Measurements from ENCODE around the gene N4BP2L2.

The N4BP2L2 gene

DNA sequence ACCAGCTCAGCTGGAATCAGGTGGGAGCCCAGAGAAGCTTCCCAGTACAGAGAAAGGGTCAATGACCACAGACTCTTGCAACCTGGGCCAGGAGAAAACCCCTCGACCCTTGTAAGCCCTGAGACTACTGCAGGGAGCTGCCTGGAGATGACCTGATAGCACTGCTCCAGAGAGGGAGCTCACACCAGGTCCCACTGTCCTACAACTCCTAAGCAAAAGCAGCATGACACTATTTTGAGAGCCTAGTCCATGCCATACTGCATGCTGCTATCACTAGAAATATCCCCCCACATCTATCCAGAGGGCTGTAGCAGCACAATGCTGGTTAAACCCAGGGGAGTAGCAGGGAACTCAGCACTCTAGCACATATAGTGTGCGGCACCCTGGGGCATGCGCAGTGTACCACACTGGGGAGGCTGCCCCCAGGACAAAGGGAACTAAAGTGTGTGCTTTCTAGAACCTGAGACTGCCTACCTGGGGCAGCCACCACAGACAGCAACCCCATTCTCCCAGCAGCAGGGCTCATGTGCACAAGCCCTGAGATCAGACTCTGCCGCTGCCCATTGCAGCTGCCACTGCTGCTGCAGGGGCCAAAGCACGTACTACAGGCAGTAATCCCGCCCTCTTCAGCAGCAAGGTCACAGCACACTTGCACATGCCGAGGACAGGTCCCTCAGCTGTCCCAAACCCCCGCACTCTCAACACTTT, 83.6 kb downstream of the N4BP2L2 start:
- DNase-seq (ENCODE audit: low read depth), result no peak
- no peak overlapping the region for H3K4me3 ChIP-seq (ENCODE audit: control insufficient read depth, low read depth, low read length)
- TF ChIP-seq, protein P1, sequence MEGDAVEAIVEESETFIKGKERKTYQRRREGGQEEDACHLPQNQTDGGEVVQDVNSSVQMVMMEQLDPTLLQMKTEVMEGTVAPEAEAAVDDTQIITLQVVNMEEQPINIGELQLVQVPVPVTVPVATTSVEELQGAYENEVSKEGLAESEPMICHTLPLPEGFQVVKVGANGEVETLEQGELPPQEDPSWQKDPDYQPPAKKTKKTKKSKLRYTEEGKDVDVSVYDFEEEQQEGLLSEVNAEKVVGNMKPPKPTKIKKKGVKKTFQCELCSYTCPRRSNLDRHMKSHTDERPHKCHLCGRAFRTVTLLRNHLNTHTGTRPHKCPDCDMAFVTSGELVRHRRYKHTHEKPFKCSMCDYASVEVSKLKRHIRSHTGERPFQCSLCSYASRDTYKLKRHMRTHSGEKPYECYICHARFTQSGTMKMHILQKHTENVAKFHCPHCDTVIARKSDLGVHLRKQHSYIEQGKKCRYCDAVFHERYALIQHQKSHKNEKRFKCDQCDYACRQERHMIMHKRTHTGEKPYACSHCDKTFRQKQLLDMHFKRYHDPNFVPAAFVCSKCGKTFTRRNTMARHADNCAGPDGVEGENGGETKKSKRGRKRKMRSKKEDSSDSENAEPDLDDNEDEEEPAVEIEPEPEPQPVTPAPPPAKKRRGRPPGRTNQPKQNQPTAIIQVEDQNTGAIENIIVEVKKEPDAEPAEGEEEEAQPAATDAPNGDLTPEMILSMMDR (conservative IDR thresholded peaks at IDR 0.05; ENCODE audit: control insufficient read depth, insufficient read depth, low read depth, low read length), result no peak

DNA sequence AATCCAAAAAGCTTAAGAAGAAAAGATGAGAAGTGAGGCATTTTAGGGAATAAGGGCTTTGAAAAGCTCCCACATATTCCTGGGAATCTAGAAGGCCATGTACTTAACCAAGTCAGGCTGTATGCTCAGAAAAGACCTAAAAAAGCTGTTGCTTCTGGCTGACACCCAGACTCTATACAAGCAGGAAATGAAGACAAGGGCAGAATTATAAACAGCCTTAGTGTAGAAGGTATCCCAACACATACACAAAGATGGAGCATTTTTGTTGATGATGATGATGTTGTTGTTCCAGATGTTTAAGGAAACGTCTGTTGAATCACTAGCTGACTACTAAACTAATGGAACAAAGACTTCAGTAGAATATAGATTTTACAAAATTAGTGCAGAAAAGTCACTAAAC, 84.6 kb downstream of the N4BP2L2 start:
- H3K4me3 ChIP-seq (ENCODE audit: control insufficient read depth, low read depth, low read length), result no peak overlapping the region
- DNase-seq (ENCODE audit: low read depth), result no peak
- TF ChIP-seq, protein P1 (conservative IDR thresholded peaks at IDR 0.05; ENCODE audit: control insufficient read depth, insufficient read depth, low read depth, low read length), result no peak

DNA sequence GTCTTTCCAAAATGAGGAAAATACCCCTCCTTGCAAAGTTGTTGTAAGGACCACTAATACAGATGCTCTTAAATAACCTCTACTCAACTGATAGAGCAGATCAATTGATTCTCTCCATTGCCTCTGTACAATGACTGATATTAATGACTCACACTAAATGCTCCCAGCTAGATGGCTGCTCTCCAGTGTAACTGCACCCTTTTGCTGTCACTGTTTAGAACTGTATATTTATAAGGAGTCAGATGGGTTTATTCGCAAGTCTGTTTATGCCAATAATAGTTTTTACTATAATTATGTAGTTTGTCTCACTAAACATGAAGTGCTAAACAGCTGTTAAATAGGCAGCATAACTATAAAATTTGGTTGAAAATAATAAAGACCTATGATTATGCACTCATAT, 89.6 kb downstream of the N4BP2L2 start:
- no peak for DNase-seq (ENCODE audit: low read depth)
- TF ChIP-seq, protein P1 (conservative IDR thresholded peaks at IDR 0.05; ENCODE audit: control insufficient read depth, insufficient read depth, low read depth, low read length), result no peak
- H3K4me3 ChIP-seq (ENCODE audit: control insufficient read depth, low read depth, low read length), result no peak overlapping the region

DNA sequence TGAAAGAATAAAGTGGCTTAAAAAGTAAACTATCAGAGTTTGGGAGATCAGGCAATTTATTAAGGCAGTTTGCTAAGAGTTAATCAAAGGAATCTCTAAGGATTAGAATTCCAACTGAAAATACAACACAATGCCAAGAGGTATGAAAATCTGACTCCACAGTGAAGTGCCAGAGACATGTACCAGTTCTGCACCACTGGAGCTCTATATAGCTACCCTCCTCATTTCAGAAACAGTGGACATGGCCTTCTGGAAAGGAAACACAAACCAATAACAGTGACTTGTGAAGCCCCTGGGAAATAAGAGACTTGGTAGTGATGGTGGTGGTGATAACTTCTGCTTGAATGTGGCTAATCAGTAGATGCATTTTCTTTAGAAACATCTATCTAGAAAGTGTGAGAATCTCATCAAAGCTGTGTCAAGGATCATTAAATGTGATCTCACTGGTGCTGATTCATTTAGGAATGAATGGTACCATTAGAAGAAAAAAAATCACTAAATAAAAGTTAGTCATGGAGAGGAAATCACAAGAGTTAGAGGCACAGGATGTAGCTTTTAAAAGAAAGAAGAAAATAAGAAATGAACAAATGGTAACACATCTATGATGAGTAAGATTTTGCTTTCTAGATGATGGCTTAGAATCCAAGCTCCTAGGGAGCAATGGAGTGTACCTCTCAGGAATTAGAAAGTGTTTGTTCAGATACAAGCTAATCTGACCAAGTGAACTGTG, 90.5 kb downstream of the N4BP2L2 start:
- no peak for DNase-seq (ENCODE audit: low read depth)
- TF ChIP-seq, protein P1 (conservative IDR thresholded peaks at IDR 0.05; ENCODE audit: control insufficient read depth, insufficient read depth, low read depth, low read length), result no peak
- no peak overlapping the region for H3K4me3 ChIP-seq (ENCODE audit: control insufficient read depth, low read depth, low read length)

DNA sequence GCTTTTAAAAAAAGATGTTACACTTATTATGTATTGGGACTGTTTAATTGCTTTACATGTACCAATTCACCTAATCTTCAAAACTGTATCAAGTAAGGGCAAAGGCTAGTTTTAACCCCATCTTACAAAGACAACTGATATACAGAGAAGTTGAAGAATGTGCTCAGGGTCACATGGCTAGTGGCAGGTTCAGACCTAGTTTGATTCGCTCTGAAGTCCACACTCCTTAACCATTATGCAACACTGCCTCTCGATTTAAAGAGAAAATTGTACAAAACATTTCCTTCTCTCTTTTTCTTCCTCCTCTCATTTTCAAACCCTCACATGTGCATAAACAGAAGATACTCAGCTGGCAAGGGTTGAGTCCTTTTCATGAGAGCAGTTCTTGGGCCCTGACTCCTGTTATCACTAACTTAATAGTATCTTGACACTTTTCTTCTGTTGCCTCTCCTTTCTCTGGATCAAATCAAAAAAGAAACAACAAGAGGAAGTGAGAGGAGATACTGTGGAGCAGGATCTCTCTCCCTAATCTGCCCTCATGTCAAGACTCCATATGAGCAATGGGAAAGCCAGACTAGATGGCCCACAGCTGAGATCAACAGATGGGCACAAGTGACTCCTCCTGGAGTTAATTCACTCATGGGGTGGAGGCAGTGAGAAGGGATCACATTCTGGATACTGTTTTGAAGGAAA, 91.7 kb downstream of the N4BP2L2 start:
- TF ChIP-seq, protein P1 (conservative IDR thresholded peaks at IDR 0.05; ENCODE audit: control insufficient read depth, insufficient read depth, low read depth, low read length), result no peak
- no peak for DNase-seq (ENCODE audit: low read depth)

DNA sequence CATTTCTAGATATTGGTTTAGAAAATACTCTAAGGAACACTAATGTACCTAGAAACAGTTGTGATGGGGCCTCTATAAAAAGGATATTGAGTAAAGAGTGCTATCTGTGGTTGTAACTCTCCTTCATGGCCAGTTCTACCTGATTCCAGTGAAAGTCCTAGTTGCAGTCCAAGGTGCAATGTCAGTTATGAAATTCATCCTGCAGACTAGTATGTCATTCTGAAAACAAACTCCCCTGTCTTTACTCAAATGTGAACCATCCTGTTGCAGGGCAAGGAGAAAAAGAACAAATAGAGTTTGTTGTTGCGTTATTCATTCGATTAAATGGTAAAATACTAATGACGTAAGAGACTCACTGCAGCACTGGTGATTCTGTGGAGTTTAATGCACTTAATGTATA, 92.4 kb downstream of the N4BP2L2 start:
- no peak for DNase-seq (ENCODE audit: low read depth)
- TF ChIP-seq, protein P1 (conservative IDR thresholded peaks at IDR 0.05; ENCODE audit: control insufficient read depth, insufficient read depth, low read depth, low read length), result no peak
- no peak overlapping the region for H3K4me3 ChIP-seq (ENCODE audit: control insufficient read depth, low read depth, low read length)

More for the DNA sequence above, 91.7 kb downstream of the N4BP2L2 start:
- H3K4me3 ChIP-seq (ENCODE audit: control insufficient read depth, low read depth, low read length), result no peak overlapping the region

Measured in fibroblast of mammary gland (primary cell).